Suprapubic skin (tissue), 4 donors: ENCODE data around the gene CACNA2D4. TPM values are rescaled to one million over a fixed set of nuclear protein-coding genes. Genes with fewer than 3 reads are reported as not detected.

Experiments used
- DNase-seq, 2 donors: peaks; one replicate each; pipeline ENCODE4 v3.0.0-alpha.2; 2019; ENCODE audit warnings: low spot score in 2 of 2
- H3K27ac ChIP-seq: fragments of 200-600 bp; sonication (generic); one replicate; pipeline ENCODE4 v1.5.1; 2019
- H3K27me3 ChIP-seq: fragments of 200-600 bp; sonication (generic); one replicate; pipeline ENCODE4 v1.5.1; 2019
- H3K36me3 ChIP-seq: fragments of 200-600 bp; sonication (generic); one replicate; pipeline ENCODE4 v1.5.1; 2019
- H3K4me1 ChIP-seq: fragments of 200-600 bp; sonication (generic); one replicate; pipeline ENCODE4 v1.5.1; 2019
- H3K4me3 ChIP-seq: fragments of 200-600 bp; sonication (generic); one replicate; pipeline ENCODE4 v1.5.1; 2019; ENCODE audit warnings: mild to moderate bottlenecking
- H3K9me3 ChIP-seq: fragments of 200-600 bp; sonication (generic); one replicate; pipeline ENCODE4 v1.5.1; 2019
- CTCF ChIP-seq, 2 donors: fragments of 200-600 bp in 1 of 2; fragments of 450-650 bp in 1 of 2; sonication (generic) in 1 of 2; IDR thresholded peaks; one replicate each; pipeline ENCODE4 v1.5.1; 2016 to 2019; ENCODE audit warnings: antibody characterized with exemption in 2 of 2, mild to moderate bottlenecking in 1 of 2, moderate library complexity in 1 of 2
- EP300 ChIP-seq: sonication (generic); formaldehyde crosslinking; IDR thresholded peaks from one replicate; pipeline ENCODE4 v1.6.1; 2017; ENCODE audit warnings: antibody characterized with exemption
- POLR2A ChIP-seq, 2 donors: fragments of 450-650 bp; IDR thresholded peaks; one replicate each; pipeline ENCODE4 v1.6.1; 2017; ENCODE audit warnings: antibody characterized with exemption in 2 of 2, mild to moderate bottlenecking in 2 of 2, moderate library complexity in 2 of 2
- POLR2AphosphoS5 ChIP-seq, 3 donors: sonication (generic); formaldehyde crosslinking; IDR thresholded peaks; one replicate each; pipeline ENCODE4 v1.6.1; 2017; ENCODE audit warnings: antibody characterized with exemption in 3 of 3
- WGBS: methylation state at CpG from one replicate; pipeline ENCODE4 v1.1.5; 2018; 5-methylcytosine and 5-hydroxymethylcytosine counted together
- total RNA-seq, 4 donors: library from RNA; depleted of rRNA; stranded (reverse); fragments of >200 nt; gene quantifications; one replicate each; pipeline ENCODE4 v1.1.0, GENCODE V29; 2016

The CACNA2D4 gene
- total RNA-seq, 4 donors from 2014 or later = 0.56 to 1.5 (median 0.97) TPM

- Histone ChIP-seq H3K4me3 (no peak overlapping the region), H3K27me3 (peaks cover 25% of the 10 kb centered on the region), H3K36me3 (no peaks in the 10 kb centered on the region), H3K4me1 (no peaks in the 10 kb centered on the region), H3K9me3 (no peaks in the 10 kb centered on the region), H3K27ac (no peak overlapping the region)
- TF ChIP-seq CTCF (IDR thresholded peaks at IDR 0.05) (no peak), POLR2A (IDR thresholded peaks at IDR 0.05) (no peak), POLR2AphosphoS5 (IDR thresholded peaks at IDR 0.05) (no peak), EP300 (no peak)
- WGBS = 86% methylated on average over 16 of the region's 18 CpGs
- DNase-seq = no peak
These were observed 38.2 kb downstream of the CACNA2D4 start for GRCh38 chr12:1880153-1880845.

- no peak overlapping the region for H3K27ac ChIP-seq
- no peaks in the 10 kb centered on the region for H3K4me1 ChIP-seq
- DNase-seq = no peak
- H3K4me3 ChIP-seq = no peak overlapping the region
- H3K36me3 ChIP-seq = no peaks in the 10 kb centered on the region
- no peaks in the 10 kb centered on the region for H3K9me3 ChIP-seq
- TF ChIP-seq CTCF (IDR thresholded peaks at IDR 0.05) = no peak
- TF ChIP-seq POLR2AphosphoS5 (IDR thresholded peaks at IDR 0.05) = no peak
- TF ChIP-seq EP300 = no peak
- TF ChIP-seq POLR2A (IDR thresholded peaks at IDR 0.05) = no peak
- 88% methylated on average over 8 of the region's 10 CpGs for WGBS
- peaks cover 31% of the 10 kb centered on the region for H3K27me3 ChIP-seq
These were observed 38.8 kb downstream of the CACNA2D4 start for GRCh38 chr12:1879633-1880032.

GRCh38 chr12:1878695-1879094 is 39.8 kb downstream of the CACNA2D4 start:
- no peak overlapping the region for H3K27ac ChIP-seq
- WGBS = 49% methylated on average over 3 of the region's 5 CpGs
- no peaks in the 10 kb centered on the region for H3K4me1 ChIP-seq
- TF ChIP-seq CTCF (IDR thresholded peaks at IDR 0.05) = no peak
- no peak for TF ChIP-seq POLR2A (IDR thresholded peaks at IDR 0.05)
- TF ChIP-seq EP300 = no peak
- no peak for TF ChIP-seq POLR2AphosphoS5 (IDR thresholded peaks at IDR 0.05)
- no peaks in the 10 kb centered on the region for H3K36me3 ChIP-seq
- DNase-seq = no peak
- no peaks in the 10 kb centered on the region for H3K9me3 ChIP-seq
- peaks cover 36% of the 10 kb centered on the region for H3K27me3 ChIP-seq
- no peak overlapping the region for H3K4me3 ChIP-seq

GRCh38 chr12:1878214-1878613 is 40.2 kb downstream of the CACNA2D4 start:
- Histone ChIP-seq H3K27me3 (peaks cover 36% of the 10 kb centered on the region), H3K4me1 (no peaks in the 10 kb centered on the region), H3K27ac (no peak overlapping the region), H3K36me3 (no peaks in the 10 kb centered on the region), H3K9me3 (no peaks in the 10 kb centered on the region), H3K4me3 (no peak overlapping the region)
- 91% methylated on average over 10 of the region's 10 CpGs for WGBS
- no peak for TF ChIP-seq CTCF (IDR thresholded peaks at IDR 0.05)
- TF ChIP-seq EP300 = no peak
- no peak for TF ChIP-seq POLR2A (IDR thresholded peaks at IDR 0.05)
- no peak for TF ChIP-seq POLR2AphosphoS5 (IDR thresholded peaks at IDR 0.05)
- DNase-seq = no peak

- 84% methylated on average over 6 of the region's 8 CpGs for WGBS
- no peaks in the 10 kb centered on the region for H3K36me3 ChIP-seq
- no peak for DNase-seq
- no peaks in the 10 kb centered on the region for H3K9me3 ChIP-seq
- H3K4me1 ChIP-seq = no peaks in the 10 kb centered on the region
- H3K4me3 ChIP-seq = no peak overlapping the region
- TF ChIP-seq EP300 (no peak), POLR2AphosphoS5 (IDR thresholded peaks at IDR 0.05) (no peak), POLR2A (IDR thresholded peaks at IDR 0.05) (no peak), CTCF (IDR thresholded peaks at IDR 0.05) (no peak)
- H3K27me3 ChIP-seq = peaks cover 36% of the 10 kb centered on the region
- no peak overlapping the region for H3K27ac ChIP-seq
These were observed 41.1 kb downstream of the CACNA2D4 start for GRCh38 chr12:1877169-1877878.
